HCT116 (cell line): ENCODE results near the gene OBSCN. TPM values are rescaled to one million over a fixed set of nuclear protein-coding genes. Genes with fewer than 3 reads are reported as not detected.

Source experiments
- ATAC-seq: fragments of 200-7000 bp; cut with Tn5 transposase; 2 replicates; pipeline ENCODE4 v1.9.1; 2020; ENCODE audit warnings: mild to moderate bottlenecking, moderate library complexity
- BruUV-seq: library from RNA; stranded (reverse); fragments of 400-500 nt; replicated peaks from 2 replicates; lab custom pipeline; 2021; lab: Mats Ljungman, UMichigan
- CTCF ChIA-PET: fragments of 300-600 bp; sonication (Branson Sonifier 250); formaldehyde crosslinking; loops from one replicate; lab custom pipeline; 2021; ENCODE audit warnings: antibody characterized with exemption; lab: Charles Lee
- POLR2A ChIA-PET: fragments of 300-600, 350-600 bp; sonication (Branson Sonifier 250); formaldehyde crosslinking; loops from one replicate; lab custom pipeline; 2021; ENCODE audit warnings: antibody characterized with exemption; lab: Charles Lee
- RAD21 ChIA-PET, 2 experiments: fragments of 300-600 bp; sonication (Branson Sonifier 250); formaldehyde crosslinking; loops; one replicate each; lab custom pipeline; 2023; ENCODE audit warnings: low total read pairs in 2 of 2; ENCODE audit not compliant: uncharacterized antibody in 2 of 2, unreplicated experiment in 2 of 2, low non-redundant PET in 1 of 2; lab: Charles Lee
- DNase-seq: peaks from one replicate; pipeline ENCODE4 v3.0.0-alpha.2; 2010; ENCODE audit warnings: low read depth, low spot score
- H2AFZ ChIP-seq: fragments of 200-600 bp; shearing (Covaris generic), sonication (generic); 2 replicates; pipeline ENCODE4 v1.6.1; 2017; ENCODE audit warnings: low read depth, mixed run types, mixed read lengths, antibody characterized with exemption, low read length; ENCODE audit not compliant: poor library complexity, severe bottlenecking
- H3K27ac ChIP-seq: 2 replicates; pipeline ENCODE4 v1.5.1; 2012; ENCODE audit warnings: low read depth, low read length
- H3K27me3 ChIP-seq: fragments of 200-600 bp; sonication (generic); 2 replicates; pipeline ENCODE4 v1.6.1; 2016; ENCODE audit warnings: mixed run types, low read length, mixed read lengths; ENCODE audit not compliant: insufficient read depth
- H3K36me3 ChIP-seq, 2 experiments: fragments of 200-500 bp in 1 of 2; fragments of 200-600 bp in 1 of 2; sonication (Bioruptor generic) in 1 of 2; sonication (generic) in 1 of 2; 2 replicates each; pipeline versions ENCODE4 v1.5.1 to v1.6.1; 2014 to 2016; ENCODE audit warnings: low read length in 2 of 2, inconsistent platforms in 1 of 2, mixed read lengths in 1 of 2, mixed run types in 1 of 2; ENCODE audit not compliant: insufficient read depth in 2 of 2, control insufficient read depth in 1 of 2
- H3K4me1 ChIP-seq, 2 experiments: fragments of 200-600 bp in 1 of 2; sonication (generic) in 1 of 2; 2 replicates each; pipeline versions ENCODE4 v1.5.1 to v1.6.1; 2012 to 2017; ENCODE audit warnings: low read length in 2 of 2, inconsistent platforms in 1 of 2, mild to moderate bottlenecking in 1 of 2, mixed read lengths in 1 of 2, mixed run types in 1 of 2, moderate library complexity in 1 of 2; ENCODE audit not compliant: insufficient read depth in 2 of 2, control insufficient read depth in 1 of 2
- H3K4me2 ChIP-seq: fragments of 200-600 bp; sonication (generic); 2 replicates; pipeline ENCODE4 v1.6.1; 2017; ENCODE audit warnings: mixed run types, low read length, mixed read lengths
- H3K4me3 ChIP-seq, 2 experiments: fragments of 200-600 bp in 1 of 2; sonication (generic) in 1 of 2; replicated peaks in 1 of 2; 2 replicates each; pipeline ENCODE4 v1.5.1; 2011 to 2016; ENCODE audit warnings: low read length in 2 of 2, control low read depth in 1 of 2, low read depth in 1 of 2, mild to moderate bottlenecking in 1 of 2, mixed read lengths in 1 of 2, mixed run types in 1 of 2
- H3K79me2 ChIP-seq: fragments of 200-600 bp; sonication (generic); 2 replicates; pipeline ENCODE4 v1.6.1; 2017; ENCODE audit warnings: mild to moderate bottlenecking, mixed run types, low read length, moderate library complexity, mixed read lengths; ENCODE audit not compliant: insufficient read depth
- H3K9ac ChIP-seq: fragments of 200-600 bp; sonication (generic); 2 replicates; pipeline ENCODE4 v1.6.1; 2016; ENCODE audit warnings: low read length, mixed read lengths
- H3K9me2 ChIP-seq: fragments of 200-600 bp; sonication (generic), shearing (Covaris generic); 2 replicates; pipeline ENCODE4 v1.6.1; 2017; ENCODE audit warnings: mixed run types, mild to moderate bottlenecking, moderate library complexity; ENCODE audit not compliant: insufficient read depth
- H3K9me3 ChIP-seq, 2 experiments: fragments of 200-500 bp in 1 of 2; fragments of 200-600 bp in 1 of 2; sonication (Bioruptor generic) in 1 of 2; sonication (generic) in 1 of 2; 2 replicates each; pipeline ENCODE4 v1.6.1; 2014 to 2017; ENCODE audit warnings: low read length in 2 of 2, mixed read lengths in 2 of 2, inconsistent platforms in 1 of 2, low read depth in 1 of 2, mild to moderate bottlenecking in 1 of 2, mixed run types in 1 of 2, moderate library complexity in 1 of 2; ENCODE audit not compliant: control insufficient read depth in 1 of 2, insufficient read depth in 1 of 2
- H4K20me1 ChIP-seq: fragments of 200-600 bp; sonication (generic), shearing (Covaris generic); 2 replicates; pipeline ENCODE4 v1.6.1; 2017; ENCODE audit warnings: mixed run types, mild to moderate bottlenecking, moderate library complexity; ENCODE audit not compliant: insufficient read depth
- CEBPB ChIP-seq: IDR thresholded peaks from 2 replicates; pipeline ENCODE4 v1.6.1; 2012; ENCODE audit warnings: low read depth
- ELF1 ChIP-seq: IDR thresholded peaks from 2 replicates; pipeline ENCODE4 v1.6.1; 2012; ENCODE audit warnings: low read depth, borderline replicate concordance
- EZH2 ChIP-seq: fragments of 200-600 bp; sonication (generic); IDR thresholded peaks from 2 replicates; pipeline ENCODE4 v1.6.1; 2017; ENCODE audit warnings: antibody characterized with exemption, mixed run types
- EZH2phosphoT487 ChIP-seq: fragments of 200-600 bp; IDR thresholded peaks from 2 replicates; pipeline ENCODE4 v1.6.1; 2018; ENCODE audit warnings: antibody characterized with exemption, borderline replicate concordance
- FOSL1 ChIP-seq: IDR thresholded peaks from 2 replicates; pipeline ENCODE4 v1.6.1; 2012; ENCODE audit warnings: low read depth
- JUND ChIP-seq: IDR thresholded peaks from 2 replicates; pipeline ENCODE4 v1.6.1; 2012
- RAD21 ChIP-seq: IDR thresholded peaks from 2 replicates; pipeline ENCODE4 v1.6.1; 2012; ENCODE audit warnings: low read depth, mild to moderate bottlenecking
- SIN3A ChIP-seq: IDR thresholded peaks from 2 replicates; pipeline ENCODE4 v1.6.1; 2012; ENCODE audit warnings: low read depth
- SP1 ChIP-seq: IDR thresholded peaks from 2 replicates; pipeline ENCODE4 v1.6.1; 2012; ENCODE audit warnings: low read depth
- SRF ChIP-seq: IDR thresholded peaks from 2 replicates; pipeline ENCODE4 v1.6.1; 2012; ENCODE audit warnings: low read depth
- ZFX ChIP-seq: fragments of 450-650 bp; IDR thresholded peaks from 2 replicates; pipeline ENCODE4 v1.6.1; 2017
- ZNF274 ChIP-seq: fragments of 200-500 bp; sonication (Bioruptor generic); IDR thresholded peaks from 2 replicates; pipeline ENCODE4 v1.6.1; 2014; ENCODE audit warnings: mild to moderate bottlenecking, low read depth, low read length, inconsistent platforms
- intact Hi-C: fragments of 100-400 bp; cut with micrococcal nuclease; formaldehyde crosslinking; loops from 2 replicates; pipeline ENCODE4 v1.10.0; 2022
- total RNA-seq: library from RNA; stranded (reverse); gene quantifications from one replicate; pipeline ENCODE4 v1.2.1, GENCODE V29; 2021; ENCODE audit not compliant: unreplicated experiment
- TF ChIP-seq, protein P1 (sequence below): IDR thresholded peaks from 2 replicates; pipeline ENCODE4 v1.6.1; 2011; ENCODE audit warnings: mild to moderate bottlenecking, low read length, moderate library complexity; ENCODE audit not compliant: insufficient replicate concordance; ENCODE audit errors: extremely low read depth
- TF ChIP-seq, protein P2 (sequence below), 3 experiments: fragments of 200-600 bp in 1 of 3; sonication (generic) in 1 of 3; IDR thresholded peaks in 2 of 3; conservative IDR thresholded peaks in 1 of 3; 2 replicates each; pipeline ENCODE4 v1.5.1; 2012 to 2017; ENCODE audit warnings: low read depth in 2 of 3, low read length in 2 of 3, antibody characterized with exemption in 1 of 3, borderline replicate concordance in 1 of 3, control low read depth in 1 of 3, mild to moderate bottlenecking in 1 of 3, mixed read lengths in 1 of 3, mixed run types in 1 of 3, moderate library complexity in 1 of 3; ENCODE audit not compliant: insufficient read depth in 1 of 3

The OBSCN gene
- total RNA-seq, 1 experiment from 2014 or later: 16.6 TPM

DNA sequence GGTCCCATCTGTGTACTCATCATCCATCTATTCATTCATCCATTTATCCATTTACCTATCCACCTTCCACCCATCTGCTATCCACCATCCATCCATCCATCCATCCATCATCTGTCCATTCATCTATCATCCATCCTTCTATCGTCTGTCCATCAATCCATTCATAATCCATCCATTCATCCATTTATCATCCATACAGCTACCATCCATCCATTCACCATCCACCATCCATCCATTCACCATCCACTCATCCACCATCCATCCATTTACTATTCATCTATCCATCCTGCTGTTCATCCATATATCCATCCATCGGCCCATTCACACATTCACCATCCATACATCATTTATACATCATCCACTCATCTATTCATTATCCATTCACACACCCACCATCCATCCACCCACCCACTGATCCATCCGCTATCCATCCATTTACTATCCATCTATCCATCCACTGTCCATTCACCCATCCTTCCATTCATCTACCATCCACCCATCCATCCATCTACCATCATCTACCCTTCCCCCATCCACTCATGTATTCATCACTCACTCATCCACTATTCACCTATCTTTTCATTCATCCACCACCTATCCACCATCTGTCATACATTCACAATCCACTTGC lies 102.4 kb downstream of the OBSCN start:
- ATAC-seq: no peak
- Histone ChIP-seq H3K4me2 (no peak overlapping the region), H3K9me2 (no peaks in the 10 kb centered on the region), H3K4me1 (no peaks in the 10 kb centered on the region), H3K9me3 (no peaks in the 10 kb centered on the region), H3K9ac (no peak overlapping the region), H3K36me3 (no peaks in the 10 kb centered on the region), H2AFZ (no peak overlapping the region), H3K27me3 (no peaks in the 10 kb centered on the region), H3K27ac (no peak overlapping the region), H4K20me1 (no peaks in the 10 kb centered on the region), H3K4me3 (no peak overlapping the region), H3K79me2 (no peaks in the 10 kb centered on the region)
- ChIA-PET RAD21 (no interaction called here), CTCF (no interaction called here), POLR2A (no interaction called here)
- intact Hi-C loops: no loop called here
- BruUV-seq: TSS peak; percentile 55
- TF ChIP-seq SIN3A (no peak), SP1 (no peak), EZH2phosphoT487 (no peak), JUND (no peak), SRF (no peak), EZH2 (no peak)
- TF ChIP-seq, protein P1, sequence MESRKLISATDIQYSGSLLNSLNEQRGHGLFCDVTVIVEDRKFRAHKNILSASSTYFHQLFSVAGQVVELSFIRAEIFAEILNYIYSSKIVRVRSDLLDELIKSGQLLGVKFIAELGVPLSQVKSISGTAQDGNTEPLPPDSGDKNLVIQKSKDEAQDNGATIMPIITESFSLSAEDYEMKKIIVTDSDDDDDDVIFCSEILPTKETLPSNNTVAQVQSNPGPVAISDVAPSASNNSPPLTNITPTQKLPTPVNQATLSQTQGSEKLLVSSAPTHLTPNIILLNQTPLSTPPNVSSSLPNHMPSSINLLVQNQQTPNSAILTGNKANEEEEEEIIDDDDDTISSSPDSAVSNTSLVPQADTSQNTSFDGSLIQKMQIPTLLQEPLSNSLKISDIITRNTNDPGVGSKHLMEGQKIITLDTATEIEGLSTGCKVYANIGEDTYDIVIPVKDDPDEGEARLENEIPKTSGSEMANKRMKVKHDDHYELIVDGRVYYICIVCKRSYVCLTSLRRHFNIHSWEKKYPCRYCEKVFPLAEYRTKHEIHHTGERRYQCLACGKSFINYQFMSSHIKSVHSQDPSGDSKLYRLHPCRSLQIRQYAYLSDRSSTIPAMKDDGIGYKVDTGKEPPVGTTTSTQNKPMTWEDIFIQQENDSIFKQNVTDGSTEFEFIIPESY: no peak
- DNase-seq: no peak

DNA sequence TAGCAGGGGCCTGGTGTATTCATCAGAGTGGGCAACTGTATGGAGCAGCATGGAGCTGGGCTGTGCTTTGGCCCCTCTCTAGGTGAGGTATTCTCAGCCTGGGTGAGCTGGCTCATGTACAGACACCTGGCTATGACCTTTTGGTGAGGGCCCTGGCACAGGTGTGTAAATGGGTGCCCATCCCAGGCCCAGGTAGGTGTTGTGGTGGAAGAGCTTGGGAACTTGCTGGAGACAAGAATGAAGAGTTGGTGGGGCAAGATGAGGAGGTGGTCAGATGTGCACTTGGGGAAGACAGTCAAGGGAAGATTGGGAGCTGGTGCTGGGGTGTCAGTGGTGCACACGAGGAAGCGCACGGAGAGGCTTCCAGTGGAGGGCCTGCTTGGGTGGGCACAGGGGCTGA lies 103.2 kb downstream of the OBSCN start:
- no TSS peak for BruUV-seq
- no peak for TF ChIP-seq ZFX
- TF ChIP-seq ELF1: no peak
- no peak for TF ChIP-seq FOSL1
- TF ChIP-seq SRF: no peak
- TF ChIP-seq, protein P2, sequence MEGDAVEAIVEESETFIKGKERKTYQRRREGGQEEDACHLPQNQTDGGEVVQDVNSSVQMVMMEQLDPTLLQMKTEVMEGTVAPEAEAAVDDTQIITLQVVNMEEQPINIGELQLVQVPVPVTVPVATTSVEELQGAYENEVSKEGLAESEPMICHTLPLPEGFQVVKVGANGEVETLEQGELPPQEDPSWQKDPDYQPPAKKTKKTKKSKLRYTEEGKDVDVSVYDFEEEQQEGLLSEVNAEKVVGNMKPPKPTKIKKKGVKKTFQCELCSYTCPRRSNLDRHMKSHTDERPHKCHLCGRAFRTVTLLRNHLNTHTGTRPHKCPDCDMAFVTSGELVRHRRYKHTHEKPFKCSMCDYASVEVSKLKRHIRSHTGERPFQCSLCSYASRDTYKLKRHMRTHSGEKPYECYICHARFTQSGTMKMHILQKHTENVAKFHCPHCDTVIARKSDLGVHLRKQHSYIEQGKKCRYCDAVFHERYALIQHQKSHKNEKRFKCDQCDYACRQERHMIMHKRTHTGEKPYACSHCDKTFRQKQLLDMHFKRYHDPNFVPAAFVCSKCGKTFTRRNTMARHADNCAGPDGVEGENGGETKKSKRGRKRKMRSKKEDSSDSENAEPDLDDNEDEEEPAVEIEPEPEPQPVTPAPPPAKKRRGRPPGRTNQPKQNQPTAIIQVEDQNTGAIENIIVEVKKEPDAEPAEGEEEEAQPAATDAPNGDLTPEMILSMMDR (IDR thresholded peaks at IDR 0.05 in 2 of 3, conservative IDR thresholded peaks at IDR 0.05 in 1 of 3; ENCODE audit: borderline replicate concordance in 1 of 3, insufficient read depth in 1 of 3, low read depth in 2 of 3, low read length in 2 of 3): no peak
- TF ChIP-seq ZNF274: no peak
- TF ChIP-seq SIN3A: no peak
- no peak for TF ChIP-seq EZH2phosphoT487
- no peak for TF ChIP-seq RAD21
- TF ChIP-seq CEBPB: no peak
- TF ChIP-seq, protein P1: no peak
- H3K9me2 ChIP-seq: no peaks in the 10 kb centered on the region
- DNase-seq: no peak
- H3K9me3 ChIP-seq: no peaks in the 10 kb centered on the region
- H4K20me1 ChIP-seq: no peaks in the 10 kb centered on the region
- no peak overlapping the region for H2AFZ ChIP-seq
- no peaks in the 10 kb centered on the region for H3K79me2 ChIP-seq
- no peak overlapping the region for H3K27ac ChIP-seq
- no peak overlapping the region for H3K4me3 ChIP-seq
- no peaks in the 10 kb centered on the region for H3K36me3 ChIP-seq
- no peaks in the 10 kb centered on the region for H3K4me1 ChIP-seq
- CTCF ChIA-PET: no interaction called here
- ATAC-seq: no peak
- RAD21 ChIA-PET: no interaction called here
- no peak overlapping the region for H3K9ac ChIP-seq
- no peak overlapping the region for H3K4me2 ChIP-seq
- POLR2A ChIA-PET: no interaction called here
- no peaks in the 10 kb centered on the region for H3K27me3 ChIP-seq
- intact Hi-C loops: no loop called here
